Stomach (tissue), 9 donors: Measurements from ENCODE around the gene FBXO10. TPM values are rescaled to one million over a fixed set of nuclear protein-coding genes. Genes with fewer than 3 reads are reported as not detected.

Source experiments
- DNase-seq, 2 donors: peaks; one replicate each; pipeline versions ENCODE4 v3.0.0 to v3.0.0-alpha.2; 2013 to 2019
- H3K27ac ChIP-seq, 5 donors: fragments of 200-600 bp in 4 of 5; sonication (generic) in 4 of 5; one replicate each; pipeline ENCODE4 v1.5.1; 2013 to 2019; ENCODE audit warnings: mild to moderate bottlenecking in 1 of 5, moderate library complexity in 1 of 5
- H3K27me3 ChIP-seq, 3 donors: fragments of 200-600 bp; sonication (generic); one replicate each; pipeline ENCODE4 v1.5.1; 2017 to 2019; ENCODE audit warnings: mixed run types in 1 of 3
- H3K36me3 ChIP-seq, 4 donors: fragments of 200-600 bp; sonication (generic); 1 replicate in 3 of 4; 2 replicates in 1 of 4; pipeline ENCODE4 v1.5.1; 2016 to 2019
- H3K4me1 ChIP-seq, 4 donors: fragments of 200-600 bp; sonication (generic); one replicate each; pipeline ENCODE4 v1.5.1; 2016 to 2019
- H3K4me3 ChIP-seq, 4 donors: fragments of 200-600 bp; sonication (generic) in 3 of 4; one replicate each; pipeline ENCODE4 v1.5.1; 2016 to 2019; ENCODE audit warnings: mild to moderate bottlenecking in 1 of 4
- H3K9me3 ChIP-seq, 4 donors: fragments of 200-600 bp; sonication (generic); one replicate each; pipeline ENCODE4 v1.5.1; 2016 to 2019
- EP300 ChIP-seq: sonication (generic); formaldehyde crosslinking; IDR thresholded peaks from one replicate; pipeline ENCODE4 v1.6.1; 2017; ENCODE audit warnings: antibody characterized with exemption
- POLR2A ChIP-seq, 4 donors: fragments of 450-650 bp; IDR thresholded peaks; one replicate each; pipeline ENCODE4 v1.6.1; 2016; ENCODE audit warnings: antibody characterized with exemption in 4 of 4, control low read depth in 2 of 4, mild to moderate bottlenecking in 1 of 4, moderate library complexity in 1 of 4
- POLR2AphosphoS5 ChIP-seq, 3 donors: sonication (generic); formaldehyde crosslinking; IDR thresholded peaks; one replicate each; pipeline ENCODE4 v1.6.1; 2016; ENCODE audit warnings: antibody characterized with exemption in 3 of 3
- WGBS, 5 donors: extraction: QIAGEN DNeasy Blood & Tissue Kit in 3 of 5; methylation state at CpG; one replicate each; pipeline versions ENCODE4 v1.1.5 to v1.1.7; 2013 to 2018; 5-methylcytosine and 5-hydroxymethylcytosine counted together
- intact Hi-C: fragments of 100-400 bp; cut with DNase I; formaldehyde crosslinking; loops from one replicate; pipeline ENCODE4 v1.15.1; 2023; ENCODE audit warnings: low total_unique reads
- polyA plus RNA-seq, 3 donors: library from polyadenylated mRNA; stranded (reverse); fragments of 200-250 nt; gene quantifications; one replicate each; pipeline ENCODE4 v1.2.3, GENCODE V29; 2013
- total RNA-seq, 5 donors: library from RNA; depleted of rRNA; stranded (reverse); fragments of >200 nt; gene quantifications; one replicate each; pipeline versions ENCODE4 v1.1.0 to v1.2.3, GENCODE V29; 2014 to 2016
- TF ChIP-seq, protein P1 (sequence below), 7 experiments: fragments of 450-650 bp in 4 of 7; fragments of 200-600 bp in 3 of 7; sonication (generic) in 3 of 7; IDR thresholded peaks; one replicate each; pipeline ENCODE4 v1.5.1; 2016 to 2019; ENCODE audit warnings: antibody characterized with exemption in 7 of 7, control low read depth in 2 of 7, mild to moderate bottlenecking in 1 of 7
- donor health status: healthy with polysubstance abuse.
- donor health status: Bipolar disorder and iron deficiency.
- donor health status: healthy.

FBXO10 gene
- total and polyA plus RNA-seq, 8 donors, result 0.43 to 6.2 (median 2.0) TPM

DNA sequence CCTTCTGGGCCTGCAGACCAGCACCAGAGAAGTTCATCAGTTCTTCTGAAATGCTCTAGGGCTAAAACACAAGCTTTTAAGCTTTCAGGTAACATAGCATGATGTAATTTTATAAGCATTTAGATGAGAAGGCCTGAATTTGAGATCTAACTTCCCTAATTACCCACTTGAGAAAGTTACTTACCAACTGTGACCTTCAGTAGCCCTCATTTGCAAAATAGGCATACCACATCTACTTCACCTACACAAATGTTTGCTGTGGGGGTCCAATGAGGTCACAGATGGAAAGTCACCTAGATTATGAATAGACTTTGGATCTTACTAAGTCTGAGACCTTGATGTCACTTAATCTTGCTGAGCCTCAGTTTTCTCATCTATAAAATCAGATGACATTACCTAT is 36.5 kb downstream of the FBXO10 start:
- DNase-seq, result no peak
- TF ChIP-seq, protein P1, sequence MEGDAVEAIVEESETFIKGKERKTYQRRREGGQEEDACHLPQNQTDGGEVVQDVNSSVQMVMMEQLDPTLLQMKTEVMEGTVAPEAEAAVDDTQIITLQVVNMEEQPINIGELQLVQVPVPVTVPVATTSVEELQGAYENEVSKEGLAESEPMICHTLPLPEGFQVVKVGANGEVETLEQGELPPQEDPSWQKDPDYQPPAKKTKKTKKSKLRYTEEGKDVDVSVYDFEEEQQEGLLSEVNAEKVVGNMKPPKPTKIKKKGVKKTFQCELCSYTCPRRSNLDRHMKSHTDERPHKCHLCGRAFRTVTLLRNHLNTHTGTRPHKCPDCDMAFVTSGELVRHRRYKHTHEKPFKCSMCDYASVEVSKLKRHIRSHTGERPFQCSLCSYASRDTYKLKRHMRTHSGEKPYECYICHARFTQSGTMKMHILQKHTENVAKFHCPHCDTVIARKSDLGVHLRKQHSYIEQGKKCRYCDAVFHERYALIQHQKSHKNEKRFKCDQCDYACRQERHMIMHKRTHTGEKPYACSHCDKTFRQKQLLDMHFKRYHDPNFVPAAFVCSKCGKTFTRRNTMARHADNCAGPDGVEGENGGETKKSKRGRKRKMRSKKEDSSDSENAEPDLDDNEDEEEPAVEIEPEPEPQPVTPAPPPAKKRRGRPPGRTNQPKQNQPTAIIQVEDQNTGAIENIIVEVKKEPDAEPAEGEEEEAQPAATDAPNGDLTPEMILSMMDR (IDR thresholded peaks at IDR 0.05), result no peak
- TF ChIP-seq POLR2AphosphoS5 (IDR thresholded peaks at IDR 0.05) (no peak), EP300 (no peak), POLR2A (IDR thresholded peaks at IDR 0.05) (no peak)
- Histone ChIP-seq H3K4me3 (no peak overlapping the region), H3K4me1 (peaks cover 0 to 11% (median 7%) of the 10 kb centered on the region in 4 donors), H3K27me3 (no peaks in the 10 kb centered on the region), H3K27ac (no peak overlapping the region), H3K9me3 (no peaks in the 10 kb centered on the region), H3K36me3 (peaks cover 13 to 66% (median 47%) of the 10 kb centered on the region in 4 donors)
- intact Hi-C loops, result no loop called here

- intact Hi-C loops, result no loop called here
- Histone ChIP-seq H3K27ac (no peak overlapping the region), H3K9me3 (no peaks in the 10 kb centered on the region), H3K4me1 (peaks cover 0 to 11% (median 7%) of the 10 kb centered on the region in 4 donors), H3K36me3 (peaks cover 13 to 71% (median 49%) of the 10 kb centered on the region in 4 donors), H3K4me3 (no peak overlapping the region), H3K27me3 (no peaks in the 10 kb centered on the region)
- no peak for TF ChIP-seq POLR2A (IDR thresholded peaks at IDR 0.05)
- TF ChIP-seq, protein P1 (IDR thresholded peaks at IDR 0.05), result no peak
- DNase-seq, result no peak
- 83 to 96% (median 90%) methylated on average over 7 of the region's 7 CpGs for WGBS, 5 donors
Observed at GRCh38 chr9:37538099-37538498, 38.1 kb downstream of the FBXO10 start.

DNA sequence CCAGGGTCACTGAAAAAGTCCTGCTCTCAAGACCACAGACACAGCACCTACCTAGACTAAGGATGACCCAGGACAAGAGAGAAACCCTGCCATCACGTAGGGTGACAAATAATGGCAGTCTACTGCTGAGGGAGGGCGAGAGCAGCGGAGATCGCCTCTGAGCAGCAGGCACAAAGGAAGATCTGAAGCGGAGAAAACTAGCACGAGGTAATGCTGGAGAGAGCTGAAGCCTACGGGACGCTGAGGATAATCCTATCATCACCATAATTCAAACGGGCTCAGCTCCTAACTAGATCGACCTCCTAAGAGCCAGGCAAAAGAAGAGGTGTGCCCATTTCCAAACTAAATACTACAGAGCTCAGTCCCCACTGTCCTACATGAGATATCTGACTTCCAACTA is 41.3 kb downstream of the FBXO10 start:
- H3K27ac ChIP-seq, result no peak overlapping the region
- H3K27me3 ChIP-seq, result no peaks in the 10 kb centered on the region
- H3K9me3 ChIP-seq, result no peaks in the 10 kb centered on the region
- TF ChIP-seq EP300 (no peak), POLR2AphosphoS5 (IDR thresholded peaks at IDR 0.05) (no peak), POLR2A (IDR thresholded peaks at IDR 0.05) (no peak)
- TF ChIP-seq, protein P1 (IDR thresholded peaks at IDR 0.05), result no peak
- 73 to 82% (median 78%) methylated on average over 10 of the region's 10 CpGs for WGBS, 5 donors
- DNase-seq, result no peak
- intact Hi-C loops, result no loop called here
- H3K4me3 ChIP-seq, result no peak overlapping the region
- no peaks in the 10 kb centered on the region for H3K4me1 ChIP-seq
- H3K36me3 ChIP-seq, result peaks cover 13 to 76% (median 51%) of the 10 kb centered on the region in 4 donors

GRCh38 chr9:37534412-37534811 is 41.8 kb downstream of the FBXO10 start:
- TF ChIP-seq EP300 (no peak), POLR2A (IDR thresholded peaks at IDR 0.05) (no peak), POLR2AphosphoS5 (IDR thresholded peaks at IDR 0.05) (no peak)
- TF ChIP-seq, protein P1 (IDR thresholded peaks at IDR 0.05), result no peak
- H3K27ac ChIP-seq, result no peak overlapping the region
- H3K9me3 ChIP-seq, result no peaks in the 10 kb centered on the region
- H3K4me3 ChIP-seq, result no peak overlapping the region
- peaks cover 13 to 76% (median 54%) of the 10 kb centered on the region in 4 donors for H3K36me3 ChIP-seq
- H3K4me1 ChIP-seq, result no peaks in the 10 kb centered on the region
- DNase-seq, result peak in 1 of 2 donors; percentile 20
- 81 to 91% (median 86%) methylated on average over 7 of the region's 7 CpGs for WGBS, 5 donors
- intact Hi-C loops, result no loop called here
- H3K27me3 ChIP-seq, result no peaks in the 10 kb centered on the region
